K562 (cell line): ENCODE data around the gene MAN2B1.

ENCODE experiments used
- ATF2 ChIP-seq: sonication (generic); formaldehyde crosslinking; IDR thresholded peaks from 2 replicates; pipeline ENCODE4 v1.8.1; 2022; ENCODE audit warnings: missing genetic modification reagents
- CTCF ChIP-seq, 3 experiments: IDR thresholded peaks in 2 of 3; conservative IDR thresholded peaks in 1 of 3; 2 replicates each; pipeline ENCODE4 v1.5.1; 2011 to 2012; ENCODE audit warnings: low read length in 3 of 3, mild to moderate bottlenecking in 3 of 3, control low read depth in 2 of 3, improper control_type of control experiment in 1 of 3, inconsistent platforms in 1 of 3, low read depth in 1 of 3, mixed read lengths in 1 of 3, moderate library complexity in 1 of 3; ENCODE audit not compliant: insufficient read depth in 2 of 3
- DNMT1 ChIP-seq: fragments of 450-650 bp; IDR thresholded peaks from 2 replicates; pipeline ENCODE4 v1.6.1; 2016; ENCODE audit warnings: antibody characterized with exemption, mild to moderate bottlenecking
- ELF2 ChIP-seq: fragments of 250-450 bp; sonication (Bioruptor Pico); IDR thresholded peaks from 2 replicates; pipeline ENCODE4 v1.5.0; 2021; ENCODE audit warnings: mild to moderate bottlenecking
- NR2F6 ChIP-seq: fragments of 450-650 bp; formaldehyde crosslinking; IDR thresholded peaks from 2 replicates; pipeline ENCODE4 v1.4.0; 2020; ENCODE audit warnings: mild to moderate bottlenecking
- POLR2A ChIP-seq: fragments of 450-650 bp; conservative IDR thresholded peaks from 2 replicates; pipeline ENCODE4 v1.6.1; 2016
- PTTG1 ChIP-seq: fragments of 450-650 bp; IDR thresholded peaks from 2 replicates; pipeline ENCODE4 v1.6.1; 2016; ENCODE audit warnings: low read depth, mild to moderate bottlenecking, missing genetic modification characterization, missing compliant biosample characterization
- SREBF1 ChIP-seq: fragments of 150-350 bp; IDR thresholded peaks from 2 replicates; pipeline ENCODE4 v1.6.1; 2014; ENCODE audit warnings: antibody characterized with exemption, low read depth, low read length, borderline replicate concordance
- THRA ChIP-seq: fragments of 450-650 bp; IDR thresholded peaks from 2 replicates; pipeline ENCODE4 v1.6.1; 2017; ENCODE audit warnings: mild to moderate bottlenecking, moderate library complexity
- ZFP36 ChIP-seq: fragments of 150-350 bp; IDR thresholded peaks from 2 replicates; pipeline ENCODE4 v1.6.1; 2018; ENCODE audit warnings: low read length, low read depth; ENCODE audit not compliant: partially characterized antibody
- ZNF23 ChIP-seq: fragments of 250-450 bp; sonication (Bioruptor Pico); IDR thresholded peaks from 2 replicates; pipeline ENCODE4 v1.4.0; 2020; ENCODE audit warnings: mild to moderate bottlenecking
- ZNF239 ChIP-seq: fragments of 250-450 bp; sonication (Bioruptor Pico); IDR thresholded peaks from 2 replicates; pipeline ENCODE4 v1.4.0; 2020; ENCODE audit warnings: mild to moderate bottlenecking
- ZNF75A ChIP-seq: fragments of 450-650 bp; formaldehyde crosslinking; IDR thresholded peaks from 2 replicates; pipeline ENCODE4 v1.4.0; 2020; ENCODE audit warnings: mild to moderate bottlenecking
- TF ChIP-seq, protein P1 (sequence below): fragments of 450-650 bp; IDR thresholded peaks from 2 replicates; pipeline ENCODE4 v1.6.1; 2016

GRCh38 chr19:12638611-12639182 lies 27.8 kb downstream of the MAN2B1 start:
- TF ChIP-seq, protein P1, sequence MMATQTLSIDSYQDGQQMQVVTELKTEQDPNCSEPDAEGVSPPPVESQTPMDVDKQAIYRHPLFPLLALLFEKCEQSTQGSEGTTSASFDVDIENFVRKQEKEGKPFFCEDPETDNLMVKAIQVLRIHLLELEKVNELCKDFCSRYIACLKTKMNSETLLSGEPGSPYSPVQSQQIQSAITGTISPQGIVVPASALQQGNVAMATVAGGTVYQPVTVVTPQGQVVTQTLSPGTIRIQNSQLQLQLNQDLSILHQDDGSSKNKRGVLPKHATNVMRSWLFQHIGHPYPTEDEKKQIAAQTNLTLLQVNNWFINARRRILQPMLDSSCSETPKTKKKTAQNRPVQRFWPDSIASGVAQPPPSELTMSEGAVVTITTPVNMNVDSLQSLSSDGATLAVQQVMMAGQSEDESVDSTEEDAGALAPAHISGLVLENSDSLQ: no peak
- TF ChIP-seq ZNF239 (CRISPR knock-in tag) (no peak), CTCF (IDR thresholded peaks at IDR 0.05 in 2 of 3, conservative IDR thresholded peaks at IDR 0.05 in 1 of 3; ENCODE audit: insufficient read depth in 2 of 3, low read depth in 1 of 3, low read length in 3 of 3) (no peak), NR2F6 (CRISPR knock-in tag) (no peak), ZNF75A (no peak), ELF2 (CRISPR knock-in tag) (no peak), DNMT1 (no peak), ZFP36 (no peak), THRA (no peak), ZNF23 (CRISPR knock-in tag) (no peak), SREBF1 (no peak), PTTG1 (tag) (no peak), POLR2A (no peak), ATF2 (CRISPR knock-in tag) (no peak)
